Measurements from ENCODE around the gene SMTNL1.

DNA sequence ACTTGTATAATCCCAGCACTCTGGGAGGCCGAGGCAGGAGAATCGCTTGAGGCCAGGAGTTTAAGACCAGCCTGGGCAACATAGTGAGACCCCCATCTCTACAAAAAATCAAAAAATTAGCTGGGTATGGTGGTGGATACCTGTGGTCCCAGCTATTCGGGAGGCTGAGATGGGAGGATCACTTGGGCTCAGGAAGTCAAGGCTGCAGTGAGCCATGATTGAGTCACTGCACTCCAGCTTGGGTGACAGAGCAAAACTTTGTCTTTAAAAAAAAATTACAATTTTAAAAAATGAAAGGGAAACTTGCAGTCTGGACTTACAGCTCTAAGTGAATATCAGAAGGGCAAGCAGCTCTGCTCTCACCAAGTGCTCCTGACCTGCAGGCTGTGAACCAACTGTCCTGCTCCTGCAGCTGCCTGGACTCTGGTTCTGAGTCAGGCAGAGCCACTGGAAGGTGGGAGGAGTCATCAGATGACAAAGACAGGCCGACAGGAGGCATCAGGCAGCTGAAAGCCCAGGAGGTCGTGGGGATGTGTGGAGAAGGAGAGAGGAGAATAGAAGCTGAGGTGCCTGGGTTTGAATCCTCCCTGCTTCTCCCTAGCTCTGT, 9.6 kb downstream of the SMTNL1 start:
- TF ChIP-seq, protein P1, sequence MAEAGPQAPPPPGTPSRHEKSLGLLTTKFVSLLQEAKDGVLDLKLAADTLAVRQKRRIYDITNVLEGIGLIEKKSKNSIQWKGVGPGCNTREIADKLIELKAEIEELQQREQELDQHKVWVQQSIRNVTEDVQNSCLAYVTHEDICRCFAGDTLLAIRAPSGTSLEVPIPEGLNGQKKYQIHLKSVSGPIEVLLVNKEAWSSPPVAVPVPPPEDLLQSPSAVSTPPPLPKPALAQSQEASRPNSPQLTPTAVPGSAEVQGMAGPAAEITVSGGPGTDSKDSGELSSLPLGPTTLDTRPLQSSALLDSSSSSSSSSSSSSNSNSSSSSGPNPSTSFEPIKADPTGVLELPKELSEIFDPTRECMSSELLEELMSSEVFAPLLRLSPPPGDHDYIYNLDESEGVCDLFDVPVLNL (CRISPR knock-in tag; IDR thresholded peaks at IDR 0.05; ENCODE audit: borderline replicate concordance, low read depth) = no peak
- TF ChIP-seq PRRX2 (CRISPR knock-in tag; IDR thresholded peaks at IDR 0.05) (no peak), ETV6 (CRISPR knock-in tag; IDR thresholded peaks at IDR 0.05) (no peak)
- TF ChIP-seq, protein P2, sequence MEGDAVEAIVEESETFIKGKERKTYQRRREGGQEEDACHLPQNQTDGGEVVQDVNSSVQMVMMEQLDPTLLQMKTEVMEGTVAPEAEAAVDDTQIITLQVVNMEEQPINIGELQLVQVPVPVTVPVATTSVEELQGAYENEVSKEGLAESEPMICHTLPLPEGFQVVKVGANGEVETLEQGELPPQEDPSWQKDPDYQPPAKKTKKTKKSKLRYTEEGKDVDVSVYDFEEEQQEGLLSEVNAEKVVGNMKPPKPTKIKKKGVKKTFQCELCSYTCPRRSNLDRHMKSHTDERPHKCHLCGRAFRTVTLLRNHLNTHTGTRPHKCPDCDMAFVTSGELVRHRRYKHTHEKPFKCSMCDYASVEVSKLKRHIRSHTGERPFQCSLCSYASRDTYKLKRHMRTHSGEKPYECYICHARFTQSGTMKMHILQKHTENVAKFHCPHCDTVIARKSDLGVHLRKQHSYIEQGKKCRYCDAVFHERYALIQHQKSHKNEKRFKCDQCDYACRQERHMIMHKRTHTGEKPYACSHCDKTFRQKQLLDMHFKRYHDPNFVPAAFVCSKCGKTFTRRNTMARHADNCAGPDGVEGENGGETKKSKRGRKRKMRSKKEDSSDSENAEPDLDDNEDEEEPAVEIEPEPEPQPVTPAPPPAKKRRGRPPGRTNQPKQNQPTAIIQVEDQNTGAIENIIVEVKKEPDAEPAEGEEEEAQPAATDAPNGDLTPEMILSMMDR (IDR thresholded peaks at IDR 0.05) = no peak
- TF ChIP-seq, protein P3, sequence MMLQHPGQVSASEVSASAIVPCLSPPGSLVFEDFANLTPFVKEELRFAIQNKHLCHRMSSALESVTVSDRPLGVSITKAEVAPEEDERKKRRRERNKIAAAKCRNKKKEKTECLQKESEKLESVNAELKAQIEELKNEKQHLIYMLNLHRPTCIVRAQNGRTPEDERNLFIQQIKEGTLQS (CRISPR knock-in tag; conservative IDR thresholded peaks at IDR 0.05) = no peak
- TF ChIP-seq, protein P4, sequence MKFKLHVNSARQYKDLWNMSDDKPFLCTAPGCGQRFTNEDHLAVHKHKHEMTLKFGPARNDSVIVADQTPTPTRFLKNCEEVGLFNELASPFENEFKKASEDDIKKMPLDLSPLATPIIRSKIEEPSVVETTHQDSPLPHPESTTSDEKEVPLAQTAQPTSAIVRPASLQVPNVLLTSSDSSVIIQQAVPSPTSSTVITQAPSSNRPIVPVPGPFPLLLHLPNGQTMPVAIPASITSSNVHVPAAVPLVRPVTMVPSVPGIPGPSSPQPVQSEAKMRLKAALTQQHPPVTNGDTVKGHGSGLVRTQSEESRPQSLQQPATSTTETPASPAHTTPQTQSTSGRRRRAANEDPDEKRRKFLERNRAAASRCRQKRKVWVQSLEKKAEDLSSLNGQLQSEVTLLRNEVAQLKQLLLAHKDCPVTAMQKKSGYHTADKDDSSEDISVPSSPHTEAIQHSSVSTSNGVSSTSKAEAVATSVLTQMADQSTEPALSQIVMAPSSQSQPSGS (CRISPR knock-in tag; IDR thresholded peaks at IDR 0.05; ENCODE audit: borderline replicate concordance, low read depth) = no peak

Data from WTC11 (cell line).